Endothelial cell of umbilical vein (primary cell): ENCODE measurements around the gene UST. TPM values are rescaled to one million over a fixed set of nuclear protein-coding genes. Genes with fewer than 3 reads are reported as not detected.

Source experiments
- BruUV-seq: library from RNA; stranded (reverse); fragments of 400-500 nt; replicated peaks from 2 replicates; lab custom pipeline; 2021; lab: Mats Ljungman, UMichigan
- CTCF ChIA-PET: fragments of 300-600, 350-600 bp; sonication (Branson Sonifier 250); formaldehyde crosslinking; loops from one replicate; lab custom pipeline; 2021; ENCODE audit warnings: antibody characterized with exemption, inconsistent platforms; lab: Charles Lee
- POLR2A ChIA-PET: fragments of 300-600, 350-600 bp; sonication (Branson Sonifier 250); formaldehyde crosslinking; loops from one replicate; lab custom pipeline; 2021; ENCODE audit warnings: antibody characterized with exemption, inconsistent platforms; lab: Charles Lee
- DNase-seq: peaks from one replicate; pipeline ENCODE4 v3.0.0-alpha.2; 2011; ENCODE audit warnings: low read depth, low spot score
- FAIRE-seq: peaks from 2 replicates; lab custom pipeline; 2011; peaks lifted over from hg19 to GRCh38; lab: Jason Lieb, UNC
- H2AFZ ChIP-seq: 2 replicates; pipeline ENCODE4 v1.6.0; 2012; ENCODE audit warnings: low read depth, low read length, control low read depth, inconsistent platforms
- H3K27ac ChIP-seq: 2 replicates; pipeline ENCODE4 v1.5.1; 2011; ENCODE audit warnings: low read depth, mild to moderate bottlenecking, control low read depth, low read length, moderate library complexity; ENCODE audit not compliant: insufficient read depth
- H3K27me3 ChIP-seq, 2 experiments: 2 replicates each; pipeline versions ENCODE4 v1.6.0 to v1.6.1; 2011; ENCODE audit warnings: low read length in 2 of 2, mixed read lengths in 1 of 2; ENCODE audit not compliant: control insufficient read depth in 2 of 2, insufficient read depth in 2 of 2
- H3K36me3 ChIP-seq, 2 experiments: 2 replicates in 1 of 2; 3 replicates in 1 of 2; pipeline ENCODE4 v1.5.1; 2011; ENCODE audit warnings: low read length in 2 of 2, mild to moderate bottlenecking in 1 of 2, moderate library complexity in 1 of 2; ENCODE audit not compliant: control insufficient read depth in 2 of 2, insufficient read depth in 2 of 2; ENCODE audit errors: extremely low read depth in 1 of 2
- H3K4me1 ChIP-seq: 3 replicates; pipeline ENCODE4 v1.5.1; 2011; ENCODE audit warnings: mild to moderate bottlenecking, low read length; ENCODE audit not compliant: control insufficient read depth, insufficient read depth; ENCODE audit errors: extremely low read depth
- H3K4me2 ChIP-seq: 2 replicates; pipeline ENCODE4 v1.6.1; 2011; ENCODE audit warnings: low read length, control low read depth, mixed read lengths; ENCODE audit not compliant: insufficient read depth
- H3K4me3 ChIP-seq, 3 experiments: fragments of 200-600 bp in 1 of 3; sonication (generic), shearing (Covaris generic) in 1 of 3; replicated peaks in 1 of 3; 2 replicates each; pipeline ENCODE4 v1.5.1; 2011 to 2016; ENCODE audit warnings: control low read depth in 3 of 3, low read length in 3 of 3, mild to moderate bottlenecking in 2 of 3, inconsistent platforms in 1 of 3, low read depth in 1 of 3, moderate library complexity in 1 of 3; ENCODE audit not compliant: insufficient read depth in 1 of 3
- H3K79me2 ChIP-seq: 2 replicates; pipeline ENCODE4 v1.6.0; 2012; ENCODE audit warnings: low read length, inconsistent platforms; ENCODE audit not compliant: control insufficient read depth, insufficient read depth
- H3K9ac ChIP-seq: replicated peaks from 2 replicates; pipeline ENCODE3; 2011; ENCODE audit warnings: low read length, control low read depth; ENCODE audit not compliant: insufficient read depth; ENCODE audit errors: extremely low read depth
- H3K9me1 ChIP-seq: replicated peaks from 3 replicates; pipeline ENCODE4 v1.6.0; 2011; ENCODE audit warnings: mild to moderate bottlenecking, low read length; ENCODE audit not compliant: control insufficient read depth, insufficient read depth; ENCODE audit errors: extremely low read depth
- H3K9me3 ChIP-seq: replicated peaks from 2 replicates; pipeline ENCODE4 v1.5.1; 2012; ENCODE audit warnings: low read length, inconsistent platforms; ENCODE audit not compliant: control insufficient read depth, insufficient read depth
- H4K20me1 ChIP-seq: replicated peaks from 2 replicates; pipeline ENCODE3; 2011; ENCODE audit warnings: mild to moderate bottlenecking, low read length; ENCODE audit not compliant: control insufficient read depth, insufficient read depth; ENCODE audit errors: extremely low read depth
- FOS ChIP-seq: IDR thresholded peaks from 2 replicates; pipeline ENCODE4 v1.6.1; 2011; ENCODE audit warnings: mild to moderate bottlenecking, low read length, moderate library complexity, borderline replicate concordance; ENCODE audit not compliant: insufficient read depth
- GATA2 ChIP-seq: IDR thresholded peaks from 2 replicates; pipeline ENCODE4 v1.7.0; 2011; ENCODE audit warnings: low read depth, mild to moderate bottlenecking, moderate library complexity, mixed read lengths, low read length; ENCODE audit not compliant: insufficient read length, insufficient read depth
- MYC ChIP-seq: IDR thresholded peaks from one replicate; pipeline ENCODE4 v1.6.1; 2011; ENCODE audit warnings: mild to moderate bottlenecking, low read depth, low read length
- POLR2A ChIP-seq: IDR thresholded peaks from 2 replicates; pipeline ENCODE4 v1.6.1; 2012; ENCODE audit warnings: low read depth, mild to moderate bottlenecking, control low read depth, low read length
- POLR2AphosphoS5 ChIP-seq: IDR thresholded peaks from 2 replicates; pipeline ENCODE4 v1.6.1; 2012; ENCODE audit warnings: low read depth, mild to moderate bottlenecking, control low read depth, low read length, moderate library complexity; ENCODE audit not compliant: insufficient read depth
- dilution Hi-C: fragments of 300-500 bp; cut with MboI; formaldehyde crosslinking; loops from one replicate; pipeline ENCODE4 v1.15.0; 2019; ENCODE audit warnings: low sequenced_read_pairs; ENCODE audit not compliant: extremely low pct_ligation_motif_present
- intact Hi-C: fragments of 100-400 bp; cut with micrococcal nuclease; formaldehyde crosslinking; loops from one replicate; pipeline ENCODE4 v1.10.0; 2022
- polyA plus RNA-seq, 4 experiments: library from polyadenylated mRNA; depleted of rRNA in 3 of 4; stranded (reverse) in 3 of 4; unstranded in 1 of 4; fragments of >200 nt; gene quantifications; 2 replicates each; pipeline versions ENCODE4 v1.2.1 to v1.2.3, GENCODE V29; 2011 to 2012; ENCODE audit warnings: missing spikeins in 1 of 4
- total RNA-seq: library from RNA; stranded (reverse); gene quantifications from 2 replicates; pipeline ENCODE4 v1.2.3, GENCODE V29; 2021
- TF ChIP-seq, protein P1 (sequence below), 2 donors: IDR thresholded peaks; 1 replicate in 1 of 2; 2 replicates in 1 of 2; pipeline ENCODE4 v1.5.1; 2011; ENCODE audit warnings: low read length in 2 of 2, mild to moderate bottlenecking in 2 of 2, moderate library complexity in 2 of 2, control low read depth in 1 of 2, inconsistent platforms in 1 of 2, low read depth in 1 of 2; ENCODE audit not compliant: insufficient read depth in 1 of 2; ENCODE audit errors: extremely low read depth in 1 of 2
- TF ChIP-seq, protein P2 (sequence below): IDR thresholded peaks from 2 replicates; pipeline ENCODE4 v1.6.1; 2011; ENCODE audit not compliant: insufficient read depth, insufficient read length

Gene UST
- total and polyA plus RNA-seq, 2 donors (not counting 3 experiments of a cell fraction or from before 2014, with no cell fraction given), result 0.26 to 0.84 TPM

DNA sequence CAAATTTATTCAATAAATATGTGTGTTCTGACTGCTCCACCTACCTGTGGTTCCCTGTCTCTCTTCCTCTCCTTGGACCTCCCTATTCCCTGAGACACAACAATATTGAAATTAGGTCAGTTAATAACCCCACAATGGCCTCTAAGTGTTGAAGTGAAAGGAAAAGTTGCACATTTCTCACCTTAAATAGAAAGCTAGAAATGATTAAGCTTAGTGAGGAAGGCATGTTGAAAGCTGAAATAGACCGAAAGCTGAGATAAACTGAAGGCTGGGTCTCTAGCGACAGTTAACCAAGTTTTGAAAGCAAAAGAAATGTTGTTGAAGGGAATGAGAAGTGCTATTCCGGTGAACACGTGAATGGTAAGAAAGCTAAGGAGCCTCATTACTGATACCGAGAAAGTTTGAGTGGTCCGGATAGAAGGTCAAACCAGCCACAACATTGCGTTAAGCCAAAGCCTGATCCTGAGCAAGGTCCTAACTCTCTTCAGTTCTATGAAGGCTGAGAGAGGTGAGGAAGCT, 34.1 kb downstream of the UST start:
- Histone ChIP-seq H3K9ac (no peak overlapping the region), H3K9me1 (no peaks in the 10 kb centered on the region), H3K9me3 (no peaks in the 10 kb centered on the region), H4K20me1 (no peaks in the 10 kb centered on the region), H3K4me3 (no peak overlapping the region), H3K36me3 (no peaks in the 10 kb centered on the region), H3K4me2 (no peak overlapping the region), H3K27ac (no peak overlapping the region), H3K27me3 (no peaks in the 10 kb centered on the region), H2AFZ (no peak overlapping the region), H3K79me2 (no peaks in the 10 kb centered on the region), H3K4me1 (no peaks in the 10 kb centered on the region)
- ChIA-PET POLR2A (no interaction called here), CTCF (interaction anchor here (0.7 kb wide), 1 partner anchor 9 kb away, joined by 3 read pairs; no protein-coding TSS in a partner anchor)
- dilution Hi-C loops (no loop called here), intact Hi-C loops (no loop called here)
- no TSS peak for BruUV-seq
- FAIRE-seq (no peak), DNase-seq (no peak)
- TF ChIP-seq POLR2AphosphoS5, result no peak

- dilution Hi-C loops (no loop called here), intact Hi-C loops (no loop called here)
- ChIA-PET CTCF (interaction anchor here (0.8 kb wide), 1 partner anchor 9 kb away, joined by 3 read pairs; no protein-coding TSS in a partner anchor), POLR2A (interaction anchor here (0.6 kb wide), 1 partner anchor 1588 kb away, joined by 5 read pairs; no protein-coding TSS in a partner anchor)
- Histone ChIP-seq H3K9me3 (no peaks in the 10 kb centered on the region), H3K36me3 (no peaks in the 10 kb centered on the region), H3K79me2 (no peaks in the 10 kb centered on the region), H3K9ac (no peak overlapping the region), H3K4me3 (no peak overlapping the region), H3K27me3 (no peaks in the 10 kb centered on the region), H2AFZ (no peak overlapping the region), H3K27ac (no peak overlapping the region), H3K4me2 (no peak overlapping the region), H3K9me1 (no peaks in the 10 kb centered on the region), H4K20me1 (no peaks in the 10 kb centered on the region), H3K4me1 (no peaks in the 10 kb centered on the region)
- TF ChIP-seq GATA2 (no peak), POLR2AphosphoS5 (no peak), FOS (no peak), MYC (no peak), POLR2A (no peak)
- TF ChIP-seq, protein P1, sequence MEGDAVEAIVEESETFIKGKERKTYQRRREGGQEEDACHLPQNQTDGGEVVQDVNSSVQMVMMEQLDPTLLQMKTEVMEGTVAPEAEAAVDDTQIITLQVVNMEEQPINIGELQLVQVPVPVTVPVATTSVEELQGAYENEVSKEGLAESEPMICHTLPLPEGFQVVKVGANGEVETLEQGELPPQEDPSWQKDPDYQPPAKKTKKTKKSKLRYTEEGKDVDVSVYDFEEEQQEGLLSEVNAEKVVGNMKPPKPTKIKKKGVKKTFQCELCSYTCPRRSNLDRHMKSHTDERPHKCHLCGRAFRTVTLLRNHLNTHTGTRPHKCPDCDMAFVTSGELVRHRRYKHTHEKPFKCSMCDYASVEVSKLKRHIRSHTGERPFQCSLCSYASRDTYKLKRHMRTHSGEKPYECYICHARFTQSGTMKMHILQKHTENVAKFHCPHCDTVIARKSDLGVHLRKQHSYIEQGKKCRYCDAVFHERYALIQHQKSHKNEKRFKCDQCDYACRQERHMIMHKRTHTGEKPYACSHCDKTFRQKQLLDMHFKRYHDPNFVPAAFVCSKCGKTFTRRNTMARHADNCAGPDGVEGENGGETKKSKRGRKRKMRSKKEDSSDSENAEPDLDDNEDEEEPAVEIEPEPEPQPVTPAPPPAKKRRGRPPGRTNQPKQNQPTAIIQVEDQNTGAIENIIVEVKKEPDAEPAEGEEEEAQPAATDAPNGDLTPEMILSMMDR (IDR thresholded peaks at IDR 0.05; ENCODE audit: extremely low read depth in 1 of 2, insufficient read depth in 1 of 2, low read depth in 1 of 2, low read length in 2 of 2), result no peak
- TF ChIP-seq, protein P2, sequence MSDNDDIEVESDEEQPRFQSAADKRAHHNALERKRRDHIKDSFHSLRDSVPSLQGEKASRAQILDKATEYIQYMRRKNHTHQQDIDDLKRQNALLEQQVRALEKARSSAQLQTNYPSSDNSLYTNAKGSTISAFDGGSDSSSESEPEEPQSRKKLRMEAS, result no peak
- no TSS peak for BruUV-seq
- FAIRE-seq (no peak), DNase-seq (no peak)
Observed at GRCh38 chr6:148789948-148790347, 43.1 kb downstream of the UST start.
